ENCODE measurements around the gene VAV2.

VAV2 gene

DNA sequence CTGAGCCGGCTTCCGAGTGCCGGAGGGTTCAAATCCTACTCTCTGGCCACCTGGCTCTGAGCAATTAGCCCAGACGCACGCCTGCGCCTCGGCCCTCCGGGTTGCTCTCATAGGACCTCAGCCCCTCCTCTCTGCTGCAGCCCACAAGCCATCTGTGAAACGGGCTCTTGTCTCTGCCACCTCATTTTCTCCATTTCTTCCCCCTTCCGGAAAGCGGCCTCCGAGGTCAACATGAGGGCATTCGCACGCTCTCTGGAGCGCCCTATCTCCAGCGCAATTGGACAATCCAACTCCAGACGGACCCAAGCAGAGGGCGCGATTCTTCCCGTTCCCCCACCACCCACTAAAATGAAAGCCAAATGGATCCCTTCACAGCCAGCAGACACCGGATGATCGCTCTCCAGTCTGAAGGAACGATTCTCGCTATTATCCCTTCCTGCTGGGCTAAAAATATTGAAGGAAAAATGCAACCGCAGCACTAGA lies 41.5 kb downstream of the VAV2 start:
- no peak for DNase-seq (ENCODE audit: low read depth)

DNA sequence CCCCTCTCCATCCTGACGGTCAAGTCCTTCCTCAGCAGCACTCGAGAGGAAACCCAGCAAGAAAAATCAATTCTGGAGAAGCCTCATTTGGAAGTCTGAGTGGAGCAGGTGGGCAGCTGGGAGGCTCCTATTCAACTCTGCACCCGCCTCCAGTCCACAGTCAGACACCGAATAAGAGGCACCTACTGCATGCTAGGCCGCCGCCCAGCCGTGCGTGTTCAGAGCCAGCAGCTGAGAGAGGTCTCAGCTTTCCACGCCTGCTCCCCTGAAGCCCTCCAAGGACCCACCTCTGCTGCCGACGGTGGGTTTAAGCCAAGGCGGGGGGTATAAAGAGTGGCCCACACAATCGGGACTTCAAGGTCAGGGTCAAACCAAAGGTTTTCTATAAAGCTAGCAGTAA lies 41.9 kb downstream of the VAV2 start:
- no peak for DNase-seq (ENCODE audit: low read depth)

DNA sequence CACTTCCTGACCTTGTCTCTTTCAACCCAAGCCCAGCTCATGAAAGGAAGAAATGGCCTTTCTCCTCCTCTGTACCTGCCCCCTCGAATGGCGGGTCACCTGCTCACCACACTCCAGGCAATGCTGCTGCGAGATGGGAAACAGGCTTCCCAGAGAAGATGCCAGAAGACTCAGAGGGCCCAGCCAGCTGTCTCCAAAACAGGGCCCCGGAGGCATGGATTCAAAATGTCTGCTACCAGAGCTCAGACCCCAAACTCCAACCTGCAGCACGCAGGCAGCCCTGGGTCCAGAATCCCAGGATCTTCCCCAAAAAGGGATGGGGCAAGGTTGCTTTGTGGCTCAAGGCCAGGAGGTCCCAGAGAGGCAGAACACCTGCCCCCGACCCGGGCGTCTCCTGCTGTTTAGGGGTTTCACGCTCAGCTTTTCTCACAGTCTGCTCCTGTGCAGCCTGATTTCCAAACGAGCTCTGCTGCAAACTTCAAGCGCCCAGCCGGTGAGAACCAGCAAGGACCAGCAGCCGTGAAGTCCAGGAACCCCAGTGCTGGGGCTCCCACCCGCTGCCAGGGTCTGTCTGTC lies 42.5 kb downstream of the VAV2 start:
- no peak for DNase-seq (ENCODE audit: low read depth)

DNA sequence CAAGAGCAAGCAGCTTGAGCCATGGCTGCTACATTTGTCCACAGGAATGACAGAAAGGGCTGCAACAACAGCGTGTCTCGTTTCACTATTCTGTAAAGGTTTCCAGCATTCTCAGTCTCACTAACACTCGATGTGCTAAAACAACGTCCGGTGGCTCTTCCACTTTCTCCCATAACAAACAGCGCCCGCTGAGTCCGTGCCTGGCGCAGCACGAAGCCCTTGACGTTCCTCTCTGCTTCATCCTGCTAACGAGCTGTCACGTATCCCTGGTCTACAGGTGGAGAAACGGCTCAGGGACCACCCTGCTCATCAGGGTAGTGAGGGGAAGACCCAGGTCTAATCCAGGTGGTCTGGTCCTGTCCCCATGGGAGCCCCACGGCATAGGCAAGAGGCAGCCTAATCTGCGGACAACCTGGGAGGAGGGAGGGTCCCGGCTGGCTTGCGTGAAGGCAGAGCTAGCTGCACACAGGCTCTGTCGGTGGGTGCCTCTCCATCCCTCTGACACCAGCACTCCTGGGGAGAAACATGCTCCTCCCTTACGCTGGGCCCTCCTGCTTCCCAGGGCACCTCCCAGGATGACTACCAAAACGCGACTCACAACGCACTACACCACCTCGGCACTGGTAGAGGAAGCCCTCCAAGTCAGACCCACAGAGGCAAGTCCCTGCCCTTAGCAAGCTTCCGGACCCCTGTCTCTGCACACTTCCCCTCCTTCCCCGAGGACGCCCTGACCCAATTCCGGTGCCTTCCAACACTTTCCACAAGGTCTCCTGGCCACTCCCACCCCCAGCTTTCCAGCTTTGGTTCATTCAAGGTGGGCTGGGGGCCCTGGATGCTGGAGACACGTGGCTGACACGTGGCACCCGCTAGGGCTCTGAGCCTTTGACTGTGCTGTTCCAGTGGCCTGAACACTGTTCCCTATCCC lies 43.3 kb downstream of the VAV2 start:
- DNase-seq (ENCODE audit: low read depth), result no peak

DNA sequence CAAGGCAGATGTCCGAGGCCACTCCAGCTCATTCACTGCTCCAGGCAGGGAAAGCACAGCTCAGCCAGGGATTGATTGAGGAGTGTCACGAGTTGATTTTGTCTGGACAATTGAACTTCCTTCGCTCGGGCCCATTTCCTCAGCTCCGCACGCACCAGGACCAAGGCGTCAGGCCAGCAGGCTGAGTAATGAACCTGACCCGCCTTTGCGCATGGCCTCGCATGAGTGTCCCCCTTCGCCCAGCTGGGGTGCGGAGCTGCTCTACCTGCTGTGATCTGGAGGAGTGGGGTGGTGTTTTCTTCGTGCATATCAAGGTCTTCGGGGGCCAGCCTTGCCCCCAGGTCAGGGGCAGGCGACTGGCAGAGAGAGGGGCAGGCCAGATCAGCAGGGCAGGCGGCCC lies 44.0 kb downstream of the VAV2 start:
- no peak for DNase-seq (ENCODE audit: low read depth)

DNA sequence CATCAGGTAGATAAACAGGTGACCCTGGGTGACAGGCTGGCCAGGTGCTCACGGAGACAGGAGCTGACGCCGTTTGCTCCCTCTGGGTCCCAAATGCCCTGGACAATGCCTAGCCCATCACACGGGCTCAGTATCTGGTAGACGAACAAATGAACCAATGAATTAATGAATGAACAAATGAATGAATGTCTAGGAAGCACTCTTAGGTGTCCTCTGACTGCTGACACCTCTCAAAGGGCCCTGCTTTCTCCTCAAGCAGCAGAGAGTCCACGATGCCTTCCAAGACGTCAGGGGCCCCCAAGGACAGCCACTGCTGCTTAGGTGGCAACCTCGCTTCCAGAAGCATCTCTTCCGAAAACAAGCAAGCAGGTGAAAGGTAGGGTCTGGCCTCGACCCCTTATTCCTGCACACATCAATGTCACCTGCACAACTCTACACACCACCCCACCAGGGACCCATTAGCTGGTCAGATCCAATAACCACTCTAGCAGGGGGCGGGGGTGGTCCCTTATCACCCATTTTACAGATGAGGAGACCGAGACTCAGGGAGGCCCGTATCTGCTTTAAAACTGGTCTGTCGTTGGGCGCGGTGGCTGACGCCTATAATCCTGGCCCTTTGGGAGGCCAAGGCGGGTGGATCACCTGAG lies 45.2 kb downstream of the VAV2 start:
- no peak for DNase-seq (ENCODE audit: low read depth)

DNA sequence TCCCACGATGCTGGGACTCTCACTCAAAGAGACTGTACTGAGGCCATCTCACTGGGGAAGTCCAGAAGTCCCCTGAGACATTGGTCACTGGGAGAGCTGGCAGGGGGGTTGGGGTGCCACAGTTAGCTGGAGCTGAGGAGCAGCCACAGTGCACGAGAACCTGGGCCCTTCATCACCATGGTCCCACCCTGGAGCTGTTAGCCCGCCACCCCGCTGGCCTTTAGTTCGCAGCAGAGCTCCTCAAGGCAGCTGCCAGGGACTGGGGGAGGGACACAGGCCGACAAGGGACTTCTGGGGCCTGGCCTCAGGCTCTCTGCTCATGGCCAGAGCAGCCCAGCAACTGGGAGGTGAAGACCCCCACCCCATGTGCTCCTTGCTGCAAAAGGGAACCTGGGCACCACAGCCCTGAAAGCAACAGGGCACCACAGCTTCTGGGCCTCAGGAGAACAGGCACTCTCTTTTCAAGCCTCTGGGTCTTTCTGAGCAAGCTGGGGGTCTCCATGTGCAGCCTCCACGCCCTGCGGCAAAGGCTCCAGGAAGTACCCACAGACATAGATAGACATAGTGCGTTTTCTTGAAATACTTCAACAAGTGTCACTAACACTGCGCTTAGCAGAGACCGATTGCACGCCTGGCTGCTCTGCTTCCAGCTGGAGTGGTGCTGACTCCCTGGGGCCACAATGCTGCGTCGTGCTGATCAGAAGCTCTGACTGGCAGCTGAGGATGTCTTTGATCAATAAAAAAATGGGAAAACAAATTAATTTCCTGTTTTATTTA lies 46.0 kb downstream of the VAV2 start:
- no peak for DNase-seq (ENCODE audit: low read depth)

DNA sequence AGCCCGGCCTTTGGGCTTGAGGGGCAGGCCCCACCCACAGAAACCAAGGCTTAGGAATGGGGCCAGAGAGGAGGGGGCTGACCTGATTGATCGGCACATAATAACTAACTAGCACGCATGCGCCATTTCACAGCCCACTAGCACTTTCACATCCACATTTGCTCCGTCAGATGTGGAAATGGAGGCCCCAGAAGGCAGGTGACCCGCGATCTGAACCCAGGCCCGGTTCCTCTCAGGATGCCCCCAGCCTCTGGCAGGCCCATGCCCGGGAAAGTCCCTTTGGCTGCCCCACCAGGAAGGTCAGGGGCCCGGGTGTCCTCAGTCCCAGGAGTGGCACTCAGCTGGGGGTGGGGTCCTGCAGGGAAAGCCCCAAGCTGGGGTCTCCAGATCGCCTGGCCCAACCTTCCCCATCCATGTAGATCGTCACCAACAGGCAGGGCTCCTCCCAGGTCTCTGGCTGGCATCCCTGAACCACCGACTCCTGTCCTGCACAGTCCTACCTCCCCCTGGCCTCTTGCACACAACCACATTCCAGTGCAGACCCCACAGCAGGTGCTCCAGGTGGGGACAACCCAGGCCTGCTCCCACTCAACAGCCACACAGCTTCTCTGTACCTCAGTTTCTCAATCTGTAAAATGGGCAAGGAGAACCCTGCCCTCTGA lies 46.7 kb downstream of the VAV2 start:
- no peak for DNase-seq (ENCODE audit: low read depth)

DNA sequence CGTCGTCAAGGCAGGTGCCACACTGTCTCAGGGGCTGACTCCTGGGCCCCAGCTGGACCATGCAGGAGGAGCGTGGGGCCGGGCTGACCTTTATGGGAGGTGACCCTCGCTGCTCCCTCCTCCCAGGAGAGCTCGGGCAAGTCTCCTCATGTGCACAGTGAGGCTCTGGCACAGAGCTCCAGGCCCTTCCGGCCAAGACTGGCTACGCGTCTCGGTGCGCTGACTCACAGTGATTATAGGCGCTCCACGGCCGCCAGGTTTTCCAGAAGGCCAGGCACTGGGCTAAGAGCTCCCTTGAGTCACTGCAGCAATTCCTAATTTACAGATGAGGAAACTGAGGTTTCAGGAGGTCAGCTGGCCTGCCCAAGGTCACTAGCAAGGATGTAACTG lies 47.4 kb downstream of the VAV2 start:
- no peak for DNase-seq (ENCODE audit: low read depth)

DNA sequence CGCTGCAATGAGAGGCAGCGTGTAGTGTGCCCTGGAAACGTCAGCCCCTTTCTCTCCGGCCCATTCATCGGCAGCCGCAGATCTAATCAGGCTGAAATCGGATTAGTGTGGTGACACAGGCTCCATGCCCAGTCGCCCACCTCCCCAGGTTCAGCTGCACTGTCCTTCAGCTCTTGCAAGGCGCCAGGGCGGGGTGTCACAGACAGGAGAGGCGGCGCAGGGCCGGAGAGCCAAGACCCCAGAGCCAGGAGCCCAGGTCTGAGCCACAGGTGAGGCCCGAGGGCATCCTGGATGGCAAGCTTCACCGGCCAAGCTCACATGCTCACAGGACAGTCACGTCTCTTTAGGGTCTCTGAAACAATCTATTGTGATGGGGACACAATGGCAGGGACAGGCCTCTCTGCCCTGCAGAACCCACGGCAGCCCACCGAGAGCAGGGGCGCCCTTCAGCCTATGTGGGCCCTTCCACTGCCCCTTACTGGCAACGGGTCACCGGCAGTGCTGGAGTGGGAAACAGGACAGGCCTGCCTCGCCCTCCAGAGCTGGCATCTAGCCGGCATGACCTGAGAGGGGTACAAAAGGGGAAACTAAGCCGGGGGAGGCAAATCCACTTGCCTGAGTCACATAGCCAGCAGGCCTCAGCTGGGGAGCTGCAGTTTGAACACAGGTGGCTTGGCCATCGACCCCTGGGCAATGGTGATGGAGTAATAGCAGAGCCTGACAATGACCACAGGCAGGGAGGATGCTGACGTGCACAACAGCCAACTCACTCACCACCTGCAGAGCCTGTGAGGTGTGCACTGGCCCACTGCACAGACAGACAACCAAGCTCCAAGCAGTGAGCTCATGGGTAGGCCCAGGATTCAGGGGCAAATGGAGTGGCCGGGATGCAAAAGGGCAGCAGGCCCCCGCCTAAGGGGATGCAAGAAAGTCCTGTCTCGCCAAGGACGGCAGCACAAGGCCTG lies 48.1 kb downstream of the VAV2 start:
- no peak for DNase-seq (ENCODE audit: low read depth)

DNA sequence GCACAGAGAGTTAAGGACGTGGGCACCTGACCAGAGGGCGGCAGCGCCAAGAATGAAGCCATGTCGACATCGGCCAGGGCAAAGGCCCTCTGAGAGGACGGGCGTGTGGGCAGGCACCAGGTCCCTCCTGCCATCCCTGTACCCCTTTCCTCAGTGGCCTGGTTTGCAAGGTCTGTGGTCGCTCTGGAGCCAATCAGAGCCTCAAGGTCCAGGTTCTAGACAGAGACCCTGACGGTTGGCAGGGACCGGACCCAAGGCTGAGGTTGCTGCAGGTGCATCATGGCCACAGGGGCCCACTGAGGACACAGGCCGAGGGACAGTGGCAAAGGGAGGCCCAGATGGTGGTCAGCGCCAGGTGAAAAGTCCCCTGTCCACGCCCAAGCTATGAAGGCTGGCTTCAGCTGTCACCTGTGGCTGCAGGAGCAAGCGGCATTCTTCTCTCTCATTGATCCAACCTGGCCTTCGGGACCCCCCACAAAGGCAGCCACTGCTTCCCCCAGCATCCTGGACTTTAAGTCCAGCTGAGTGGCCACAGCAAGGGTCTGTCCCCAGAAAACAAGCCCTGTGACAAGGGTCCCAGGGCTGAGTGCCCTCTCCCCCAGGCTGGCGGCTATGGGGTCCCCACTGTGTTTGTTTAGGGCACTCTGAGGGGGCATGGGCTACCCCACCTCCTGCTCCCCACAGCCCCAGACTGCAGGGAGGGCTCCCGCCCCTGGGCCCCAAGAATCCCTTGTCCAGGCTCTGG lies 48.9 kb downstream of the VAV2 start:
- no peak for DNase-seq (ENCODE audit: low read depth)

DNA sequence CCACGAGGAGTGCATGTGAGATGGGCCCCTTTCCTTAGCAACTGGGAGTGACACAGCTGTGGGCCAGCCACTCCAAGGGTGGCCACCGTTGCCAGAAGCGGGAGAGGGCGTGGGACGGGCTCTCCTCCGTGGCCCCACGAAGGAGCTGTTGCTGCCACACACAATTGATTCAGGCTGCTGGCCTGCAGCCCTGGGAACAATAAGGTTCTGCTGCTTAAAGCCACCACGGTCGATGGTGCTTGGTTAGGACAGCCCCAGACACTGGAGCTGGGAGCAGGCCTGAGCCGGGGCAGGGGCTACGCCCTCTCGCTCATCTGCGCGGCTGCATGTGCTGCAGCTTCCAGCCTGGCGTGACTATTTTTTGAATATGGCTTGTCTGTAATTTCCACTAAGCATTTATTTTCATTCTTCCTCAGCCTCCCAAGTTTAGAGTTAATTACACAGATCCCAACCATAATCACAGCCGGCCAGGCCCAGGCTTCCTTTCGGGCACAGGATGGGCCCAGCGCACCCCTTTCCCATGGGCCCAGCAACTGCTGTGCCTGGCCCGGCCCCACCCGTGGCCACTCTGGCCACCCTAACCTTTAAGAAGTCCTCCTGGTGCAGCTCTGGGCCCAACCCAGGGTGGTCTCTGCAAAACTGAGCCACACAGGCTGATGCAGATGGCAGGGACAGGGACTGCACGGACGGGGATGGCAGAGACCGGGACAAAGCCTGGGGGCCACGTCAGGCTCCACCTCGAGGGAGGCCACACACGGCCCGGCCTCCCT lies 49.7 kb downstream of the VAV2 start:
- DNase-seq (ENCODE audit: low read depth), result no peak

DNA sequence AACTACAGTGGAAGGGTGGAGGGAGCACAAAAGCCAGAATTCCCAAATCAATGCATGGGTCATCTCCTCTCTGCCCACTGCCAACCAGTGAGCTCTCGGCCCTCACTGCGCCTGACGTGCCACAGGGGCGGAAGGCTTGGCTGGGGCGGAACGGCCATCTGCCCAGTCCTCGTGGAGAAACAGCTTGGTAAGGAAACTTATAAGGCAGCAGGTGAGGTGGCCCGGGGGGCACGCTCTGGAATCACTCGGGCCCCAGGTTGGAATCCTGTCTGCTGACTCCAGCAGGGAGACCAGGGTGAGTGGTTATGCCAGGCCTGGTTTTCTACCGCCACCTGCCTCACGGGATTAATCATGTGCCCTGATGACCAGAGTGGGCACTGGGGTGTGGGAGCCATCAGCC lies 52.3 kb downstream of the VAV2 start:
- no peak for DNase-seq (ENCODE audit: low read depth)

DNA sequence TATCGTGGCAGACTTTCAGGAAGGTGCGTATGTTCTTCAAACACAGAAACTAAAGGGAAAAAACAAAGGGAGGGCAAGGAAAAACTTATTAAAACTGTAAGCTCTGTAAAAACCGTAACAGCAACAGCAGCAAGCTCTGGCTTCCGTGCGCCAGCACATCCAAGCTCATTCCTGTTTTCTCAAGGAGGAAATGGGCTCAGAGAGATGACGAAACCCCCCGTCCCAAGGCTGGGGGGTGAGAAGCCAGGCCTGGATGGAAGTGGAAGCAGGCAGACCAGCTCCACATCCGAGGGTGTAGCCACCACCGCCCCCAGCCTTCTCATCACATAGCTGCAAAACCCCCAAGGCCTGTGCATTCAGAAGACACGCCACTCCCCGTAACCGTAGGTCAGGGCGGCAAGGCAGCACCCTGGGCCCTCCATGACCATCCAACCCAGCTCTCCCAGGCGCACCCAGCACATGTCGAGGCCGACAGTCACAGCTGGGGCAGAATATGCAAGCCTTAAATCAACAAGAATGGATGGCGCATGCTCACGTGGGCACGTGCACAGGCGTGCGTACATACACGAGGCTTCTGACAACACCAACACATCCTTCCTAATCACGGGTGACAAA lies 52.8 kb downstream of the VAV2 start:
- DNase-seq (ENCODE audit: low read depth), result no peak

DNA sequence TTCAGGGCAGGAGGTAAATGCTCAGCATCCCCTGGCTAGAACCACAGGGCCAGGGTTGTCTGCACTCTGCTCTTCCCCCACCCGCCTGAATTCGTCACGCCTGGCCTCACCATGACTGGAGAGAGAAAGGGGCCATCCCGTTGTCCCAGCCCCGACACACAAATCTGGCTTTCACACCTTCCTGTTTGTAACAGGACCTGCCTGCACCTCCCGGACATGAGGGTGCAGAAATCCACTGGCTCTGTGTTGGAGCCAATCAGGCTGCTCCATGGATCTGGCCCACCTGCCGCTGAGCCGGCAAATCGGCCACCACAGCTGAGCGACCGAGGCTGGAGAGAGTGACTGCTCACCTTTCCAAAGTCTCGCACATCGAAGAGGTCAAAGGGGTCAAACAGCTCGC lies 53.4 kb downstream of the VAV2 start:
- no peak for DNase-seq (ENCODE audit: low read depth)

DNA sequence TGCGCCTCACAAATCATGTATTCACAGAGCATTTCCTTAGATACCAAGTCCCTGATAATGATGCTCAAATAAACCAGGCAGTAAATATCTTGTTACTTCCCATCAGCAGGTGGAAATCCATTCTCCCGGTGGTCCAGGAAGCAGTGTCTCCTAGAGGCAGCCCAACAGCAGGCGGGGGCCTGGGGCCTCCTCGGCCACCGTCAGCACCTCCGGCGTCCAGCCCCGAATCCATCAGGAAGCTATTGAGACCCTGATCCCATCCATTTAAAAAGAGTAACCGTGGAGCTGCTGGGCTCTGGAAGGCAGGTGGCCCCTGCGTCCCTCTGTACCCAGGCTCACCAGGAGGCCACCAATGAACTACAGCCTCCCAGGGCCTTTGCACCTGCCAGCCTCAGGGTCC lies 54.0 kb downstream of the VAV2 start:
- no peak for DNase-seq (ENCODE audit: low read depth)

DNA sequence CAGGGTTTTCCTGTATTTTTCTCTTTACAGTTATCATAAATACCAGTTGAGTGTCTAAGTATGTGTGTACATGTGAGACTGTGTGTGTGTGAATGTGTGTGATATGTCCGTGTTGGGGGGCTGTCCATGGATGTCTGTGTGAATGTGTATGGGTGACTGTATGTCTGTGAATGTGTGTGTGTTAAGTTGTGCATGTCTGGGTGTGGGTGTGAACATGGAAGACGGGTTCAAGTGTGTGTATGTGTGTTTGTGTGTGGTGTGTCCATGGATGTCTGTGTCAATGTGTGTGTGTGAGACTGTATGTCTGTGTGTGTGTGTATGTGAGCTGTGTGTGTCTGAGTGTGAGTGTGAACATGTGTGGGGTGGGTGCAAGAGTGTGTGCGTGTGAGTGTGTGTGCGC lies 55.0 kb downstream of the VAV2 start:
- DNase-seq (ENCODE audit: low read depth), result no peak

DNA sequence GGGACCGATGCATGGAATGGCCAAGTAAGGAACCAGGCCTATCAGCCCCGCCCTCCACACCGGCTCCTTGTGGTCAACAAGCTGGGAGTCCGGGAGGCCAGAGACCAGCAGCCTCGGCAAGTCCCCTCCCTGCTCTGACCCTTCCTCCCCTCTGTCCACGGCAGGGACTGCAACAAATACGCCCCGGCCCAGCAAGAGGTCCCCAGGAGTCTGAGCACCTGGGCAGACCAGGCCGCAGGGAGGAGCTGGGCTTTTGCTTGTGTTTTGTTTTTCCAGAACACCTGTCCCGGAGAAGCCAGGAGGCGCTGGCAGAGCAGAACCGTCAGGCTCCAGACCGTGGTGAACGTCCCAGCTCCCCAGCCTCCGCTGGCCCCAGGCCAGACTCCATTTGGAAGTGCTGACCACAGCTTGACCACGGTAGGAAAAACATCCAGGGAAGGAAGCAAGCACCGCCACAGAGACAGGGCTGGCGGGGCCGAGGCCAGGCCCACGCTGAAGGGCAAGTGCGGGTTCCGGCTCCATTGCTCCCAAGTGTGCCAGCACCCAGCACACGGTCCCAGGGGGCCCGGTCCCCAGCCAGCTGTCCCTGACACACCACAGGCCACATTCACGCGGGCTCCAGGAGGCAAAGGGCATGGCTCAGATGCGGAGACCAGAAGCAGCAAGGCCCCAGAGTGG lies 56.7 kb downstream of the VAV2 start:
- no peak for DNase-seq (ENCODE audit: low read depth)
